Amniotic stem cell (primary cell): ENCODE data around the gene SPATA19.

Experiments
- DNase-seq: peaks from one replicate; lab custom pipeline; 2025; lab: John Stamatoyannopoulos, UW

The SPATA19 gene

DNA sequence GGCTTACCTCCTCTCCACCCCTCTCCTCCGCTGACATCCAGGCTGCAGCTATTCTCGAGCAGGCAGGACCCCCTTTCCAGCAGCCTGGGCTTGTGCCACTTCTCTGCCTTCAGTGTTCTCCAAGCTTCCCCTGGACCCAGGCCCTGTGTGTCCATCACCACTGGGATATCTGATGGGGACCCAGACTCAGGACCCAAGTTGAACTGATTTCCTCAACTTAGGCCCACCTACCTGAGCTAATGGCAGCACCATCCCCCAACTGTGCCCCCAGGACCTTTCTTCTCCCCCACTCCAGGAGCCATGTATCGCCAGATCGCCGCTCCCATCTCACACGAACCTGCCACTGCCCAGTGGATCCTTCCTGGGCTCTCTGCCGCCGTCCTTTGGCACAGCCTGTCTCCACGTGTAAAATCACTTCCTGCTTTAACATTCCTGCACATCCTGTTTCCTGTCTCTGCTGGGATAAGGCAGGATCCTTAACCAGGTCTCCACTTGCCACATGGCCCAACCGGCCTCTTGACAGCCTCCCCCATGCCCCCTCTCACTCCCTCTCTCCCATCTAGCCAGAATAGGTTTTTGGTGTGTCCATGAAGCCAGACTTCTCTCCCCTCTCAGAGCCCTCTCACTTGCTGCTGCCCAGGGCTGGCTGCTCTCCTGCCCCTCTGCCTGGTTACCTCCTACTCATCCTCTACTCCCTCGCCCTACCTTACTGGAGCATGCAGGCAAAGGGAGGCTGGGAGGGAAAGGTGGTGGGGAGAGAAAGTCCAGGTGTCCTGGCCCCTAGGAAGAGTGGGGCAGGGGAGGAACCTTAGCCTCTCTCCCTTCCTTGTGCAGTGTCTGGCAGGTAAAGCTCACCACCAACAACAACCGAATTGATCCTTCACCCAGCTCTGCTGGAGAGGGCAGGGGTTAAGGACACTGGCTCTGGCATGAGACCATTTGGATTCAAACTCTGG is 9.4 kb downstream of the SPATA19 start:
- DNase-seq: no peak

DNA sequence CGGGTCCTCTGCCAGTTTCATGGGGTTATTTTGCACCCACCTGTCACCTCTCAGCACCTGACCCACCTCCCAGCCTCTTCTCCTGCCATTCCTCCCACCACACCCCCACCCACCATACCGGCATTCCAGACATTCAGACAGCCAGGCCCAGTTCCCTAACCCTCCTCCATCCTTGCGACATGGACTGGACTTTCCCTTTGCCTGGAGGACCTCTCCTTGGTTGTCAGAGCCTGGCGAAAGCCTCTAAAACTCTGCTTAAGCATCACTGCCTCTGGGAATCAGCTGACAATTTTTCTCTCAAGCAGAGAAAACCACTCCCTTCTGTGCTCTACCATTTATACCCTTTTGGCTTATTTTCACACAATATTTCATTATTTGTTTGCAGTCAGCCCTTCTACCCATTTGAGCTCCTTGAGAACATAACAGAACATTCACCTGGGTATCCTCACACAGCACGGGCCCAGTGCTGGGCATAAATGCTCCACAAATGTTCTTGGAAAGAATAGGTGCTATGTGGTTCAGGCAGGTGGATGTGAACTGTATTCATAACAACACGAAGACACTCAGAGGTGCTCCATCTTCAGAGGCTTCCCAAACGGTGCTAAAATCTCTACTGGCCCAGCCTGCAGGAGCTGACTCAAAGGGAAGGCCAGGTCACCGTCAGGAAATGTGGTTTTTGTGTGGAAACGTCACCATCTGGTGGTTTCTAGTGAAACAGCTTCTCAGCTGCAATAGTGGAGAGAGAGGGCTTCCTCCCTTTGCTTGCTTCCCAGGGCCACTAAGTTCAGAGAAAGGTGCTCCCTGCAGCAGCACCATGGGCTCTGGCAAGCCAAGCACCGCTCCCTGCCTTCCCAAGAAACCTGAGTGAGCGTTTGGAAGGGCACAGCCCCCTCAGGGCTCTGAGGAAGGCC is 10.4 kb downstream of the SPATA19 start:
- DNase-seq: no peak

- DNase-seq: no peak
These were observed 11.2 kb downstream of the SPATA19 start for GRCh38 chr11:133833898-133834681.

DNA sequence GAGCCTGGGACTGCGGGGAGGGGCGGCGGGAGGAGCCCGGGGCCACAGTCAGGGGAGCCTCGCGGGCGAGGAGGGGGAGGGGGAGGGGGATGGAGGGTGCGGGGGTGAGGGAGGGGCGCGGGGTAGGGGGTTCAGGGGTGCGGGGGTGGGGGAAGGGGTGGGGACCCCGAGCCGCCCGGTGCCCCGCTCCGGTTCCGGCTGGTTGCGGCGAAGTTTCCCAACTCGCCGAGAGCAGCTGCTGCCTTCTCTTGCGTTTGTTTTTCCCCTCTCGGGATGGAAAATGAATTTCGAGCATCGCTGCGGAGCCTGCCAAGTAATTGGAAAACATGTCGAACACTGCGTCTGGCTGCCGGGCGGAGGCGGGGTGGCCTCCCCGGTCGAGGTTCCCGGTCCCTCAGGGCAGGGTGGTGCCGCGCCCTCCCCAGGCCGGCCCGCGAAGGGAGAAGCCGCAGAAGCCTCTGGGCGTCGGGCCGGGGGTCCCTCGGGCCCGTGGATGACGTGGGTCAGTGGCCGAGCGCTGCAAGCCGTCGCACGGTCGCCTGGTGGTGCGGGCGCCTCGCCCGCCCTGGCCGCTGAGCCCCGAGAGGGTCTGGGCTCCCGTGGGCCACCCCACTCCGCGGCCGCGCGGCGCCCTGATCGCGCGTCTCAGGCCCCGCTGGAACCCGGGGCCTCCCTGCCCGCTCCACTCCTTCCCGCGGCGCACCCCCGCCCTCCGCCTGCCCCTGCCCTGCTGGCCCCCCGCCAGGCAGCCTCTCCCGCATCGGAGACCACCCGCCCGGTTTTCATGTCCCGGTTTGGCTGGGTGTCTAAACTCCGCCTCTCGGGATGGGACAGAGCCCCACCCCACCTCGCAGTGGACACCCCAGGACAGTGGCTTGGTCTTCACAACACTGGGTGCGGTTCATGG is 12.1 kb downstream of the SPATA19 start:
- no peak for DNase-seq

GRCh38 chr11:133832096-133832990 is 13.0 kb downstream of the SPATA19 start:
- DNase-seq: no peak

DNA sequence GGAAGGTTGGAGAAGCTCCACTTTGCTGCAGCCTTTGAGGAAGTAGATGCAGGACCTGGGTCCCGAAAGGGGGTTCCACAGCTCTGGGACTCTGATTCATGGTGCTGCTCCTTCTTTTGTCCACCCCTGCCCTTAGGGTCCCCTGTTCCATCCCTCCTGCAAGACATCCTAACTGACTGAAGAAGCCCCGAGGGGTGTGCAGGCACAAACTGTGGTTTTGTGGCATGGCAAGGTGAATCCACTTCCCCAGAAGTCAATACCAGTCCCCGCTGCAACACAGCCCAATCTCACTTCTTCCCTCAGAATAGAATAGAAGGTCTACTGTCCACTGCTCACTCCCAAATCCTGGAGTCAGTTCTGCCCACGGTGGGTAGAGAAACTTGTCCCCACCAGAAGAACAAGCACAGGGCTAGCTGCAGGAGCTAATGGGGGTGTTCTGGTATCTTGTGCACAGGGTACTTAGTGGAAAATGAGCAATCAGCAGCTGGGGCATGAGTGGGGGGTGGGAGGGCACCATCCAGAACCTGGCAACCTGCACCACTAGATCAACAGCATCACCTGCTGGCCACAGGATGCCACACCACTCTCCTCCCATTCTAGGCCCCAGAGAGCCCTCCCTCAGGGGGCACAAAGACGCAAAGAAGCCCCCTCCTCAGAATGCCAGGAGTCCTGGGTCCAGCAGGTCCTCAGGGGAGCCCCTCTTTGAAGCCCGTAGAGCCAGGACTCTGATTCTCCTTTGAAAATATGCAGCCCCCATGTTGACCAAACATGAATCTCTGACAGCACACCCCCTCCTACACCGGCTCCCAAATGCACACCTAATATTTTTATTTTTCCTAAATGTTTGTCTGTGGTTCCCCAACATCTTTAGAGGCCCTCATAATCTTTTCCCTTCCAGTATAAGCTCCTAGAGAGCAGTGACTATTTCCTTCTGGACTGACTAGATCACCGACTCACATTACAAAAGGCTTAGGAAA is 14.1 kb downstream of the SPATA19 start:
- no peak for DNase-seq

GRCh38 chr11:133829566-133829965 is 15.7 kb downstream of the SPATA19 start:
- no peak for DNase-seq

GRCh38 chr11:133828871-133829270 is 16.4 kb downstream of the SPATA19 start:
- no peak for DNase-seq

DNA sequence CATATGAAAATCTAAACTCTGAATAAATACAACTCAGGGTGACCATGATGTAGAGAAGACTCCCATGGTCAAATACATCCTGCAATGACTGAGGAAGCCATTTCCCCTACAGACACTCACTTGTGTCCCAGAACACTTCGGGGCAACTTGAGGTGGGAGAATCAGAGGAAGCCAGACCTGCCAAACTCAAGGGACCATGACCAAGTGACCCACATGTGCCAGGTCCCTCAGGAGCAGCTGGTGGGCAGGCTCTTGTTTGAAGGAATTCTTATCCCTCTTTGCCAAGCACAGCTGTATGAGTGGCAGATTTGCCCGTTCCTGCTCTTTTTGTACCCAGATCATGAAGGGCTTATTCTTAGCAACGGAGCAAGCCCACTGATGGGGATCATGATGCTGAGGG is 17.8 kb downstream of the SPATA19 start:
- no peak for DNase-seq

GRCh38 chr11:133826866-133827265 is 18.4 kb downstream of the SPATA19 start:
- no peak for DNase-seq

- DNase-seq: no peak
These were observed 19.6 kb downstream of the SPATA19 start for GRCh38 chr11:133825666-133826065.

- DNase-seq: no peak
These were observed 20.2 kb downstream of the SPATA19 start for GRCh38 chr11:133825156-133825555.

- no peak for DNase-seq
These were observed 20.7 kb downstream of the SPATA19 start for GRCh38 chr11:133824593-133824992.

GRCh38 chr11:133823614-133824013 is 21.7 kb downstream of the SPATA19 start:
- DNase-seq: no peak

- no peak for DNase-seq
These were observed 22.1 kb downstream of the SPATA19 start for GRCh38 chr11:133823211-133823610.

- no peak for DNase-seq
These were observed 23.5 kb downstream of the SPATA19 start for GRCh38 chr11:133821776-133822175.

GRCh38 chr11:133819746-133820315 is 25.5 kb downstream of the SPATA19 start:
- no peak for DNase-seq

- DNase-seq: no peak
These were observed 26.2 kb downstream of the SPATA19 start for GRCh38 chr11:133819114-133819513.
